GM19193 (cell line): Measurements from ENCODE around the gene SHROOM3.

Source experiments
- POLR2A ChIP-seq: IDR thresholded peaks from 4 replicates; pipeline ENCODE4 v1.6.1; 2011; ENCODE audit not compliant: insufficient read depth, insufficient read length; ENCODE audit errors: extremely low read depth

The SHROOM3 gene

GRCh38 chr4:76811604-76812412, 376.8 kb downstream of the SHROOM3 start:
- TF ChIP-seq POLR2A = no peak

GRCh38 chr4:76813070-76813469, 378.0 kb downstream of the SHROOM3 start:
- TF ChIP-seq POLR2A = no peak

DNA sequence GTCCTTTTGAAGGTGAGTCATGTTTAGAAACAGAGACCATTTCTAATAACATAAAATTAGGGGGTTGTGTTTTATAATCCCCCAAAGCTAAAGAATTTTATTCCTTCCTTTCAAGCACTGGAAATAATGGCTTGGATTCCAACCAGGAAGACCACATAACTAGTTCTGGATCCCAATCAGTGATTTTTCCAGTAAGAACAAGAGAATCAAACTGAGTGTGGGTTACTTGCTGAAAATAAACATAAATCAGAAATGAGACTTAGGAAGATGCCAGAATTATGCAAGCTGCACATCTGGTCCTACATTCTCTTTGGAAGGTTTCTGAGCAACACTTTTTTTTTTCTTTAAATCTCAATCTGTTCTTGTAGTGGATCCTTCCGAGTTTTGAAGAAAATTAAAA, 386.6 kb downstream of the SHROOM3 start:
- TF ChIP-seq POLR2A = no peak

DNA sequence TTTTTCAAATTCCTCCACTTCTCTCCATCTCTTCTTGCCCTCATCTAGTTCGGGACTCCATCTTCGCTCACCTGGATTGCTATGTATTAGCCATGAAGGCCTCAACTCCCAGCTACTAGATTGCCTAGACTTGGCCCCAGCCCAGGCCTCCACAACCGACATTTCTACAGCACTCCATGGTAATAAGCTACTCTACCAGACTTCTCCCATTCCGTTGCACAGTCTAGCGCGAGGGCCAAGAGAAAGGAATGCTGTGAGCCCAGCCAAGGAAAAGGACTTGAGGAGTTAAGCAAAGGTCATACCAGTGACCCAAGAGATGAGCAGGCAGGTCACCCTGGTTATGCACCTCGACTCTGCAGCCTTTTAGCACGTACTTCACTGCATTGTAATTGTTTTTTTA, 387.3 kb downstream of the SHROOM3 start:
- TF ChIP-seq POLR2A = no peak

DNA sequence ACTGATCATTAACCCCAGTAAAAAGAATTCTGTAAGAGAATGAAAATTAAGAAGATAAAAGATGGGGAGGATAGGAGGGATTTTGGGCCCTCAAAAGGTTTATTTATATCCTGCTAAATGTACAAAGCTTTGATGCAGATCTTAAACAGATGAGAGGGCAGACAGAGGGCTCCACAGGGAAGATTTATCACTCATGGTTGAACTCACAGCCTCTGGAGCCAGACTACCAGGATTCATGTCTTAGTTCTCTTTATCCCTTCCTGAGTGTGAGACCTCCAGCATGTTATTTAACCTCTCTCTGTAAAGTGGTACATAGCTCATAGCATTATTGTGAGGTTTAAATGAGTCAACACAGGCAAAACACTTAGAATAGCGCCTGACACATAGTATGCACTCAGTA, 388.5 kb downstream of the SHROOM3 start:
- no peak for TF ChIP-seq POLR2A

- TF ChIP-seq POLR2A = no peak
Observed at GRCh38 chr4:76830612-76830963, 395.6 kb downstream of the SHROOM3 start.

DNA sequence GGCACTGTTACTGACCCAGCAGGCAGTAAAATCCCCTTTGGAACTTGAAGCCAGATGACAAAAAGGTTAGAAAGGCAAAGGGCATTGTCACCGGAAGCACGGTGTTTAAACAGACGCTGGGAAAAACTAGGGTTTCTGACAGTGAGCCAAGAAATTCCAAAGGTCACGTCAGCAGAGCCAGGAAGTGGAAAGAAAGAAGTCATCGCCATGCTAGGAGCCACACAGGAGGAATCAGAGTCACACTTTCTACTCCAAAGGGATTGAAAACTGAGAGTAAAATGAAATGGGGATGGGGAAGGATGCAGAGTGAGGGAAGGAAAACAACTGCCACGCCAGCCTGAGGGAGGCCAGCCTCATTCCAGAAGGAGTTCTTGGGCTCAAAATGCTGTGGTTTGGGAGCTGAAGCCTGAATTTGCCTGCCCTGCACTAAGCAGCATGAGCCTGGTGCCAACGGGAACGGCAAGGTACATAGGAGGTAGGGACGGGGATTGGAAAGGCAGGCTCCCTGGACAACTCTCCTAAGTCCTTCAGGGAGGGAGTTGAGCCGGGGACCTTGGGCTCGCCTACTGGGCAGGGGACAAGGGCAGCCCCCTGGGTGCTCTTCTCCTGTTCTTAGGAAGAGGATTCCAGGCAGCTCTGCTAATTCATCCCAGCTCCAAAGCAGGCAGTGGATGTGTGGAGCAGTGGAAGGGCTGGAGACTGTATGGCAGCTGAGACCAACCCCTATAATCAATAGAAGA, 396.1 kb downstream of the SHROOM3 start:
- TF ChIP-seq POLR2A = no peak

DNA sequence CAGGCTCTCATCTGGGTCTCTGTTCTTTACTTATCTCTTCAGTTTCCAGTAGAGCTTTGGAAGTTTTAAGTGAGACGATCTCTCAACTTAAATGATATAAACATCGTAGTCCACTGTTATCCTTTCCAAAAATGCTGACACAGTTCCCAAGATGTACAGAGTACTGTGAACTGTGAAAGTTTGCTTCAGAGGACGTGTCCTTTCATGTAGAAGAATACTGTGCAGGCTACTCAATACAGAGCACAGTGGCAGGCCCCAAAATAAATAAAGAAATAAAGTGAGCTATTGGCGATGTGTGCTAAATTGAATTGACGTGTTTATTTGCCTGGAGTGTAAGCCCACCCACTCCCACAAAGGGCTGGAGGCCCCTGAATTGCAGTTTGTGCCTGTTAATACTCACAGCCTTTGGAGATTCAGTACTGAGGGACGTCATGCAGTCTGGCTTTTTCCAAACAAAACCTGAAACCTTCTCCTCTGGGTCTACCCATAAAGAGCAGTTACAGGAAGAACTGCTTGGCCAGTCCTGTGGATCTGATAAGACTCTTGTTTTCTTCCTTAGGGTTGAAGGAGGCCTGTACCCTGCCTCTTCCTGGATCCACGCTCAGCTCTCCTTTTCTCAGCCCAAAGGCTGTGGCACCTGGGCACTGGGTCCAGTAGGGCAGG, 396.8 kb downstream of the SHROOM3 start:
- TF ChIP-seq POLR2A = no peak
